Vagina (tissue), 2 donors: ENCODE results near the gene ATP6V0E1. TPM values are rescaled to one million over a fixed set of nuclear protein-coding genes. Genes with fewer than 3 reads are reported as not detected.
"Not testable (repeated sequence)": the region's sequence is repeated elsewhere in the genome, so short reads cannot be mapped to it uniquely, and the experiment has no call there.

Experiments
- DNase-seq, 2 donors: peaks; one replicate each; pipeline ENCODE4 v3.0.0-alpha.2; 2017; ENCODE audit errors: extremely low spot score in 2 of 2
- H3K27ac ChIP-seq: fragments of 200-600 bp; sonication (generic); one replicate; pipeline ENCODE4 v1.5.1; 2019
- H3K27me3 ChIP-seq: fragments of 200-600 bp; sonication (generic); one replicate; pipeline ENCODE4 v1.5.1; 2019
- H3K36me3 ChIP-seq, 2 donors: fragments of 200-600 bp; sonication (generic); one replicate each; pipeline ENCODE4 v1.5.1; 2017 to 2019
- H3K4me1 ChIP-seq: fragments of 200-600 bp; sonication (generic); one replicate; pipeline ENCODE4 v1.5.1; 2019
- H3K4me3 ChIP-seq, 2 donors: fragments of 200-600 bp; sonication (generic); 1 replicate in 1 of 2; 2 replicates in 1 of 2; pipeline ENCODE4 v1.5.1; 2016 to 2019
- H3K9me3 ChIP-seq: fragments of 200-600 bp; sonication (generic); one replicate; pipeline ENCODE4 v1.5.1; 2019
- POLR2A ChIP-seq, 2 donors: fragments of 450-650 bp; IDR thresholded peaks; one replicate each; pipeline ENCODE4 v1.6.1; 2017; ENCODE audit warnings: antibody characterized with exemption in 2 of 2, mild to moderate bottlenecking in 2 of 2, moderate library complexity in 2 of 2
- POLR2AphosphoS5 ChIP-seq, 2 donors: sonication (generic); formaldehyde crosslinking; IDR thresholded peaks; one replicate each; pipeline ENCODE4 v1.9.0; 2017; ENCODE audit warnings: antibody characterized with exemption in 2 of 2, mild to moderate bottlenecking in 2 of 2, low read depth in 1 of 2; ENCODE audit not compliant: insufficient read depth in 1 of 2
- intact Hi-C: fragments of 100-400 bp; cut with DNase I; formaldehyde crosslinking; loops from one replicate; pipeline ENCODE4 v1.15.1; 2023
- total RNA-seq: library from RNA; depleted of rRNA; stranded (reverse); fragments of >200 nt; gene quantifications from one replicate; pipeline ENCODE4 v1.2.3, GENCODE V29; 2016
- TF ChIP-seq, protein P1 (sequence below), 3 experiments: fragments of 450-650 bp in 2 of 3; fragments of 200-600 bp in 1 of 3; sonication (generic) in 1 of 3; IDR thresholded peaks; one replicate each; pipeline ENCODE4 v1.5.1; 2017 to 2019; ENCODE audit warnings: antibody characterized with exemption in 3 of 3, mild to moderate bottlenecking in 2 of 3, moderate library complexity in 2 of 3

Gene ATP6V0E1
- total RNA-seq, 1 donor from 2014 or later: 121 TPM

DNA sequence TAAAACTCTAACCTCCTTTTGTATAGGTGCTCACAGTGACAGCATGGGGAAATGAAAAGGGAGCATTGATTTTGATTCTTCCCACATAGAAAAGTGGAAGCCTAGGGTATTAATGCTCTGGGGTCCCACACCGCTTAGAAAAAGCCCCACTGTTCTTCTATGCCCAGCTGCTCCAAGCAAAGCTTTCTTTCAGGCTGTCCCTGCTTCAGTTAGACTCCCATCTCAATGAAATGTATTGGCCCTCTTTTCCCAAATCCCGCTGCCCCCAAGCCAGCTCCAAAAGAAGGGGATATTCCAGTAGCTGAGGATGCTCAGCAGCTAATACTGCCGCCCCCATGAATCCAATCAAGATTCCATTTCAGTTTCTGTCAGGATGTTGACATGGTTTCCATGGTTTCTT, 55.6 kb downstream of the ATP6V0E1 start:
- DNase-seq: no peak
- no peak for TF ChIP-seq POLR2A (IDR thresholded peaks at IDR 0.05)
- Histone ChIP-seq H3K4me1 (peaks cover 27% of the 10 kb centered on the region), H3K36me3 (no peaks in the 10 kb centered on the region), H3K27ac (no peak overlapping the region), H3K4me3 (no peak overlapping the region), H3K9me3 (no peaks in the 10 kb centered on the region), H3K27me3 (no peaks in the 10 kb centered on the region)
- intact Hi-C loops: no loop called here

DNA sequence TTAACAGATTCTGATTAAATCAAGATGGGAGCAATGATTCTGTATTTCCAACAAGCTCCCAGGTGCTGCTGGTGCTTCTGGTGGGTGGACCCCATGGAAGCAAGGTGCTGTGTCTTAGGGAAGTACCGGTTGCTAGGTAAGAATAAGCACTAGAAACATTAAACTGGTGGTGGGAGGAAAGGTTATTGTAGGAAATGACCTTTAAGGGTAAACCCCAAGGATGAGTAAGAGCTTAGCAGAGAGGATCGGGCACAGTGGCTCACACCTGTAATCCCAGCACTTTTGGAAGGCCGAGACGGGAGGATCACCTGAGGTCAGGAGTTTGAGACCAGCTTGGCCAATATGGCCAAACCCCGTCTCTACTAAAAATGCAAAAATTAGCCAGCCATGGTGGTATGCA, 56.4 kb downstream of the ATP6V0E1 start:
- Histone ChIP-seq H3K9me3 (no peaks in the 10 kb centered on the region), H3K4me1 (peaks cover 24% of the 10 kb centered on the region), H3K27ac (no peak overlapping the region), H3K4me3 (no peak overlapping the region), H3K27me3 (no peaks in the 10 kb centered on the region), H3K36me3 (no peaks in the 10 kb centered on the region)
- intact Hi-C loops: no loop called here
- TF ChIP-seq POLR2A (IDR thresholded peaks at IDR 0.05) (no peak), POLR2AphosphoS5 (IDR thresholded peaks at IDR 0.05; ENCODE audit: insufficient read depth in 1 of 2, low read depth in 1 of 2) (no peak)
- no peak for DNase-seq

DNA sequence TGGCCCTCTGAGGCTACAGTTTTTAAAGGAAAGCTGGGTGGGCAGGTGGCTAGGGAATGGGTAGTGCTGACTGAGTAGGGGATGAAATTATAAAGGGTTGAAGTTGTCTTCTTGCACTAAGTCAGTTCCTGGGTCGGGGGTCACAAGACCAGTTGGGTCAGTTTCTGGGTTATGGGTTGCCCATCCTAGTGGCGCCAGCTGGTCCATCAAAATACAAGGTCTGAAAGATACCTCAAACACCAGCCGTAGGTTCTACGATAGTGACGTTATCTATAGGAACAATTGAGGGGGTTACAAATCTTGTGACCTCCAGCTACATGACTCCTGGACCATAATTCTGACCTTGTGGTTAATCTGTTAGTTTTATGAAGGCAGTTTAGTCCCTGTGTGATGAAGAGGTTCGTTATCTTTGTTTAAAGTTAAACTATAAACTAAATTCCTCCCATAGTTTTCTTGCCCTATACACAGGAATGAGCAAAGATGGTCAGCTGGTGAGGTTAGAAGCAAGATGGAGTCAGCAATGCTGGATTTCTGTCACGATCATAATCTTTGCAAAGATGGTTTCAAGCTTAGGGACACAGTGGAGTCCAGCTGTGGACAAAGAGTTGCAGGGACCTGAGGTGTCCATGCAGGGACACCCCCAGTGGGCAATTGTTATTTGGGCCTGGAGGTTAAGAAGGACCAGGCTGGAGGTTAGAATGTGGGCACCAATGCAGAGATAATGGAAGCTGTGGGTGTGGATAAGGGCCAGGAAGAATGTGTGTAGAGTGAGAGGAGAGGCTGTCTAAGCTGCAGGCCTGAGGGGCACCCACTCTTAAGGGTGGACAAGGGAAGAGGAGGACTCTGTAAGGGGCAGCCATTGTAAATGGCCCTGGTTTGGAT, 58.6 kb downstream of the ATP6V0E1 start:
- no peaks in the 10 kb centered on the region for H3K36me3 ChIP-seq
- intact Hi-C loops: no loop called here
- H3K4me3 ChIP-seq: no peak overlapping the region
- no peak overlapping the region for H3K27ac ChIP-seq
- DNase-seq: no peak
- TF ChIP-seq POLR2AphosphoS5 (IDR thresholded peaks at IDR 0.05; ENCODE audit: insufficient read depth in 1 of 2, low read depth in 1 of 2): no peak
- TF ChIP-seq POLR2A (IDR thresholded peaks at IDR 0.05): no peak
- TF ChIP-seq, protein P1, sequence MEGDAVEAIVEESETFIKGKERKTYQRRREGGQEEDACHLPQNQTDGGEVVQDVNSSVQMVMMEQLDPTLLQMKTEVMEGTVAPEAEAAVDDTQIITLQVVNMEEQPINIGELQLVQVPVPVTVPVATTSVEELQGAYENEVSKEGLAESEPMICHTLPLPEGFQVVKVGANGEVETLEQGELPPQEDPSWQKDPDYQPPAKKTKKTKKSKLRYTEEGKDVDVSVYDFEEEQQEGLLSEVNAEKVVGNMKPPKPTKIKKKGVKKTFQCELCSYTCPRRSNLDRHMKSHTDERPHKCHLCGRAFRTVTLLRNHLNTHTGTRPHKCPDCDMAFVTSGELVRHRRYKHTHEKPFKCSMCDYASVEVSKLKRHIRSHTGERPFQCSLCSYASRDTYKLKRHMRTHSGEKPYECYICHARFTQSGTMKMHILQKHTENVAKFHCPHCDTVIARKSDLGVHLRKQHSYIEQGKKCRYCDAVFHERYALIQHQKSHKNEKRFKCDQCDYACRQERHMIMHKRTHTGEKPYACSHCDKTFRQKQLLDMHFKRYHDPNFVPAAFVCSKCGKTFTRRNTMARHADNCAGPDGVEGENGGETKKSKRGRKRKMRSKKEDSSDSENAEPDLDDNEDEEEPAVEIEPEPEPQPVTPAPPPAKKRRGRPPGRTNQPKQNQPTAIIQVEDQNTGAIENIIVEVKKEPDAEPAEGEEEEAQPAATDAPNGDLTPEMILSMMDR (IDR thresholded peaks at IDR 0.05): no peak
- no peaks in the 10 kb centered on the region for H3K9me3 ChIP-seq
- no peaks in the 10 kb centered on the region for H3K27me3 ChIP-seq
- peaks cover 2% of the 10 kb centered on the region for H3K4me1 ChIP-seq

- Histone ChIP-seq H3K36me3 (no peaks in the 10 kb centered on the region), H3K4me3 (no peak overlapping the region), H3K4me1 (no peaks in the 10 kb centered on the region), H3K27me3 (no peaks in the 10 kb centered on the region), H3K9me3 (no peaks in the 10 kb centered on the region), H3K27ac (no peak overlapping the region)
- TF ChIP-seq POLR2A (IDR thresholded peaks at IDR 0.05): no peak
- no peak for TF ChIP-seq POLR2AphosphoS5 (IDR thresholded peaks at IDR 0.05; ENCODE audit: insufficient read depth in 1 of 2, low read depth in 1 of 2)
- TF ChIP-seq, protein P1 (IDR thresholded peaks at IDR 0.05): no peak
- intact Hi-C loops: no loop called here
- no peak for DNase-seq
Measured at GRCh38 chr5:173042763-173043107, 59.2 kb downstream of the ATP6V0E1 start.

GRCh38 chr5:173045474-173045873, 61.9 kb downstream of the ATP6V0E1 start:
- DNase-seq: no peak
- H3K27me3 ChIP-seq: no peaks in the 10 kb centered on the region
- intact Hi-C loops: no loop called here
- H3K4me3 ChIP-seq: no peak overlapping the region
- no peaks in the 10 kb centered on the region for H3K4me1 ChIP-seq
- no peaks in the 10 kb centered on the region for H3K36me3 ChIP-seq
- no peaks in the 10 kb centered on the region for H3K9me3 ChIP-seq
- no peak for TF ChIP-seq POLR2A (IDR thresholded peaks at IDR 0.05)
- TF ChIP-seq POLR2AphosphoS5 (IDR thresholded peaks at IDR 0.05; ENCODE audit: insufficient read depth in 1 of 2, low read depth in 1 of 2): no peak
- TF ChIP-seq, protein P1 (IDR thresholded peaks at IDR 0.05): no peak
- no peak overlapping the region for H3K27ac ChIP-seq

- H3K27ac ChIP-seq, DNase-seq, H3K36me3 ChIP-seq, H3K9me3 ChIP-seq, H3K27me3 ChIP-seq, H3K4me3 ChIP-seq, intact Hi-C loops, H3K4me1 ChIP-seq: not testable (repeated sequence)
Measured at GRCh38 chr5:173047096-173047837, 63.7 kb downstream of the ATP6V0E1 start.
